Activated gamma-delta T cell (primary cell): ENCODE data around the gene FAM221B.

ENCODE experiments used
- DNase-seq: peaks from one replicate; lab custom pipeline; 2025; lab: John Stamatoyannopoulos, UW
- total RNA-seq, 2 donors: gene quantifications; one replicate each; lab custom pipeline; 2026; lab: John Stamatoyannopoulos, UW

FAM221B gene, protein sequence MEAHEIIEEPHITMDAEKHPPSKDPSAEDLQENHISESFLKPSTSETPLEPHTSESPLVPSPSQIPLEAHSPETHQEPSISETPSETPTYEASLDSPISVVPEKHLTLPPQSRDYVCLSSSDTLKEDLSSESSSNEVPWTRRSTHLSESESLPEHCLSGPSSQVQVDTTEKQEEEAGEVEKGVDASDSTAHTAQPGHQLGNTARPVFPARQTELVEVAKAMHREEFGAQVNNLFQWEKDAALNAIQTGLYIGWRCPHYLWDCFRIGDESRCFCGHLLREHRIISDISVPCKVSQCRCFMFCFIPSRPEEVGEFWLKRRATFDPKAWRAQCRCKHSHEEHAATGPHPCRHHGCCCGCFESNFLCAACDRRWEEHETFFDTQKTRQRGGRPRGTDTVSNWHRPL
- total RNA-seq: 0 reads per million in 2 donors

DNA sequence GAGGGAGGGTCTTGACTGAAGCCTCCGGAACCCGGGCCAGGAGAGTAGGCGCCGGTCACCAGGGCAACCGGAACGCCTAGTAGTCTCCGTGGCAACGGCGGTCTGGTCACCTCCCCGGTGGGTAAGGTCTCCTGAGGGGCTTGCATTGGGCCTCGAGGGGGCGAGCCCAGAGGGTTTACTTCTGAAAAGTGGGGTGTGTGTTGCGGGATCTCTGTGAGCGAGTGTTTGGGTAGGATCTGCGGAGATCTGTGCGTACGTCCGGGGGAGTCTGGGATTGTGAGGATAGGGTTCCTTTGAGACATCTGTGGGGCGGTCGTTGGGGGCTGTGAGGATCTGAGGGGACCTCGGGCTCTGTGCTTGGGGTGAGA is at the start of gene FAM221B:
Gene FAM221B, minus strand, starts transcription at position 17 of the 368 bp plus-strand sequence. CDS start 2,571 bp downstream, outside the sequence.
- DNase-seq: no peak

DNA sequence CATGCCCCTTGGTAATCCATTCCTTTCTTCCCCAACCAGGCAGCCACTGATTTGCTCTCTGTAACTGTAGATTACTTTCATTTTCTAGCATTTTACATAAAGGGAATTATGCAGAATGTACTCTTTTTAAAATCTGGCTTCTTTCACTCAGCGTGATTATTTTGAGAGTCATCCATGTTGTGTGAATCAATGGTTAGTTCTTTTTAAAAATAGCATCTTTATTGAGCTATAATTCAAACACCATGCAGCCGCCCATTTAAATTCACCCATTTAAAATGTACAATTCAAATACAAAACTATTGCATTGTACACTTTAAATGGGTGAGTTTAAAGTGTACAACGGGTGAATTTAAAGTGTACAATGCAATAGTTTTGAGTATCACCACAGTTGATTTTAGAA is 44.0 kb upstream of the FAM221B start:
- DNase-seq: no peak

DNA sequence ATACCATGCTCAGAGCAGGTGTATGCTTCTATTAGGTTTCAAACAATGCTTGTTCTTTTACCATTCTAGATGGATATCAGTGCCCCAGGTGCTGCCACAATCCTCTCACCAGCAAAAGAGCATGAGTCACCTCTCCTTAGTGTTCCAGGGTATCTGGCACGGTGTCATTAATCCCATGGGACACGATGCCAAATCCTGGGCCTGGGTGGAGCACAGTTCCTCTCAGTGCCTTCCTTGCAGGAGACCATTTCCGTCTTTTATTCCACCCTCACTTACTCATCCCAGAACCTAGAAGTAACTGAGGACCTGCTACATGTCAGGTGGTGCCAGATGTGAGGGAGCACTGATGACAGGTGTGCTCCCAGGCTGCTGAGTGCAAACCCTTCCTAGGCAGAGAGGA is 43.0 kb upstream of the FAM221B start:
- no peak for DNase-seq

DNA sequence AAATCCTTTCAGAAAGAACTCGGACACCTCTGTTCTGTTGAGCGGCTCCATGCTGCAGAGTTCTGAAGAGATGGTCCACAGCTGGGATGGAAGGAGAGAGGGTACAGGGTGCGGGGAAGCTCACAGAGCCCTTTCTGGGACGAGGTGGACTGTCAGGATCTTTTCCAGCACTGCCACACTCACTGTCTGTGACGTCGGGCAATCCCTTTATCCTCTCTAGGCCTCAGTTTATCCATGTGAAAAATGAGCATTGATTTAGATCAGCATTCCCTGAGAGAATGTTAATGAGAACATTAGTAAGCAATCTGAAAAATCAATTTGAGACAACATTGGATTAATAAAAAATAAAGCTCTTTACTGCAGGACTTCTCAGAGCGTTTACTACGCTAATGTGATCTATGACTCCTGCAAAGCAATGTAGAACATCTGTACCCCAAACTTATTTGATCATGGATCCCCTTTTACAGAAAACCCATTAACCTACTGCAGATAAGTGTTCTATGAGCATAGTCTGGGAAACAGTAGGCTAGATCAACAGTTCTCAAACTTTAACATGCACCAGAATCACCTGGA is 41.9 kb upstream of the FAM221B start, which contains the start of gene OR13J1:
Gene OR13J1, minus strand, starts transcription at position 51 of the 573 bp plus-strand sequence. Its CDS starts 0 bp downstream, at position 51.
- no peak for DNase-seq

DNA sequence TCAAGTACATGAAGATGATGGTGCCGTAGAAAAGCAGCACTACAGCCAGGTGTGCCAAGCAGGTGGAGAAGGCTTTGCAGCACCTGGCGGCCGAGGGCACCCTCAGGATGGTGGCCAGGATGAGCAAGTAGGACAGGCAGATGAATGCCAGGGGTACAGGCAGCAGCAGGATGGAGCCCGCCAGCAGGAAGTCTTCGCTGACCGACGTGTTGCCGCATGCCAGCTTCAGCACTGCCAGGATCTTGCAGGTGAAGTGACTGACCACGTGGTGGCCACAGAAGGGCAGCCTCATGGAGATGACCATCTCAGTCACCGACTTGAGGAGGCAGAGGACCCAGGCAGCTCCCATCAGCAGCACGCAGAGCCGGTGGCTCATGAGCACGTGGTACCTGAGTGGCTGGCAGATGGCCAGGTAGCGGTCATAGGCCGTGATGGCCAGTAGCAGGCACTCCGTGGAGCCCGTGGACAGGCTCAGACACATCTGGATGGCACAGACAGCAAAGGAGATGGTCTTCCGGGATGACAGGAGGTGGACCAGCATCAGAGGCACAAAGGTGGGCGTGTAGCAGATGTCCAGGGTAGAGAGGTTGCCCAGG is 41.2 kb upstream of the FAM221B start:
- DNase-seq: no peak

DNA sequence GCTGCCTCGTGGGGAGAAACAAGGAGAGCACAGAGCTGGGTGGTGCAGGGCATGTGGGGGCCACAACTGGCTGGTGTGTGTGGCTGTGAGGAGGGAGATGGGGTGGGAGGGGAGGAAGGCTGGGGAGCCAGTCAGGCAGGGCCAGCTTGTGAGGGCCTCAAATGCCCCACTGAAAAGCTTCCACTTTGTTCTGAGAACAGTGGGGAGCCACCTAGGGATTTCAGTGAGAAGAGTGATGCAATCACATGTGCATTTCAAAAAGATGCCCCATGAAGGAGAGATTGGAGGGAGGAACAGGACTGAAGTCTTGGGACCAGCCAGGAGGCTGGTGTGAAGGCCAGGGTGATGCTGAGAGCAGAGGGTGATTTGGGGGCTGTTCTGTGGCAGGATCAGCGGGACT is 40.4 kb upstream of the FAM221B start:
- no peak for DNase-seq

DNA sequence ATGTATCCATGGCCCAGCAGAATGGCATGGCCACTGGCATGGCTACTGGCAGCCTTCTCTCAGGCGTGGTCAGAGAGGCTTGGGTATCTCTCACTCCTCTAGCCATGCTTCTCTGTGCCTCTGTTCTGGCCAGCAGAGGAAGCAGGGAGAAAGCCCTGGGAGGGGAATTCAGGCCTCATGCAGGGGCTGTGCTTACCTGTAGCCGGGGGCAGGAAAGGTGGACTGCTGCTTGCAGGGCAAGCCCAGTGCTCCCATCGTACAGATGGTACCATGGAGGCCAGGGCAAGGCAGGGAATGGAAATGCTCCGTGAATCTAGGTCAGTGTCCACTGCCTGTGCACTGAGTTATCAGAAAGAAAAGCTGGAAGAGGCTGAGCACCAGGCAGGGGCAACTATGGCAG is 39.0 kb upstream of the FAM221B start:
- DNase-seq: no peak

DNA sequence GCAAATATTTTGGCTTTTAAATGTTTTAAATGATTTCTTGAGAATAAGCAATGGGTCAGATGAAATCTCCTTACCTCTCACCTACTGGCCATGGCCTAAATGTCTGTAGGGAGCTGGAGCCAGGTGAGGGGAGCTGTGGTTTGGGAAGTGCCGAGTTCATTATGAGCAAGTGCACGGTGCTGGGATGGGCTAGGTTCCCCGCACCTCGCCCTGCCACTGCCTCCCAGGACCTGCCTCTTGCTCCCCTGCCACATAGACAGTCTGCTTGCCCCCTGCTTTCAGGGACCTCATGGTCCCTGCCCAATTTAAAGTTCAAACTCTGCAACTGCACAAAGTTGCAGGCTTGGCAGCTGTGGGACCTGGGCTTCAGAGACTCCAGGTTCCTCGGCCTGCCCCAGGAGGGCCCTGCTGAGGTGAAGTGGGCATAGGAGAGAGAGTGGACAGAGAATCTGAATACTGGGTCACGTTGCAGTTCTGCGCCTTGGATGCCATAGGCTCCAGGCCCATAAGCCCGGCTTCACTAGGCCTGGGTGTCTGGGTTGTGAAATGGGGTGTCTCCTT is 36.2 kb upstream of the FAM221B start:
- no peak for DNase-seq

DNA sequence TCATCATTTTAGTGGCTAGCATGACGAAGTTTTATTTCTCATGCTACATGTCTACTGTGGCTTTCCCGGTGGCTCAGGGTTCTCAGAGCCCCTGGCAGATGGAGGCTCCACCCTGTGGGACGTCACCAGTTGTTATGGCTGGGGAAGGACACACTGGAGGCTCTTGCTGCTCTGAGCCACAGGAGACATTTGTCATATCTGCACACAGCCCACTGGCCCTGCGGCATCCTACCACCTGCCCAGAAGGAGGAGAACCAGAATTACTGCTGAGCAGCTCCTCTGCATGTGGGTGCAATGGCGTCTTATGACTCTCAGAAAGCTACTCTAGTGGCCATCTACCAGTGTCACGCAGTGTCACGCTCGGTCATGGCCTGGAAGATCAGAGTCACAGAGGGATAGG is 35.1 kb upstream of the FAM221B start:
- no peak for DNase-seq

DNA sequence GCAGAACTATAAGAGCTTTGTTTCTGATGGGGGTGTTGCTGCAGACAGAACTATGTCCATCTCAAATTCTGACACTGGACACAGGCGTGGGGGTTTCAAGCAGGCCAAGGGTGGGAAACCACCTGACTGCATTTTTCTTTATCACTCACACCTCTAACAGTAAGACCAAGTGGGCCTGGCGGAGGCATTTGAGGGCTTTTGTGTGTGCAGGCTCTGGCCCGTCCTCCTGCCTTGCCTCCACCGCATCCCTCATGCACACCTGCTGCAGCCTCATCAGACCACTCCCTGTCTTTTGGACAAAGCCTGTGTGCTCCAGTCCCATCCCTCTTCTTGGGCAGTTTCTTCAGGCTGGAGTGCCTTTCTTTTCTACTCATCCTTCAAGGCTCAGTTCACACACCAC is 33.8 kb upstream of the FAM221B start:
- no peak for DNase-seq

DNA sequence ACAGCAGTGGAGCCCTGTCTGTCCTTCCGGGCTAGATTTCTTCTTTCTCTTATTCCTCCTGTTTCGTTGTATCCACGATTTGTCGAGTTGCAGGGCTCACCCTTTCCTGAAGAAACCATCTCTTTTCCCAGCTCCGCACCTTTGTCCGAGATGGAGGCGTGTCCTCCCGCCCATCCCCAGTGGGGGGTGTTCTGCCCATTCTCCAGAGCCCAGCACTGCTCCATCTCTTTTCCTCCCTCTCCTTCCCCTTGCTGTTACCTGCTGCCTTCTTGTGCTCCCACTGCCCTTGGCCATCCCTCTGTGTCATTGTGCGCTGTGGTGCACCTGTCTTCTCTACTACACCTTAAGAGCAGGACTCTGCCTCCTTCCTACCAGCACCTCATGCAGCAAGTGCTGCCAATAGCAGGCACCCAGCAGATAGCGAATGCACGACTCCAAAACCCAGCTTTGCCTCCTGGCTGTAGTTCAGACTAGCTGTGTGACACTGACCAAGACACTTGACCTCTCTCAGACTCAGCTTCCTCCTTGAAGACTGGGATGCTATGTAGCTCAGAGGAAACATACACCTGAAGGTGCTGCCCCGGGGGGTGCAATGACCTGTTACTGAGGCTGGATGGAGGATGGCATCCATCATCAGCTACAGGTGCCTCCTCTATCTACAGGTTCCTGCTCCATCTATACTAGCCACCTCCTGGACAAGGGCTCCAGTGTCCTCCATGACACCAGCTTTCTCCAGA is 32.8 kb upstream of the FAM221B start:
- DNase-seq: no peak

DNA sequence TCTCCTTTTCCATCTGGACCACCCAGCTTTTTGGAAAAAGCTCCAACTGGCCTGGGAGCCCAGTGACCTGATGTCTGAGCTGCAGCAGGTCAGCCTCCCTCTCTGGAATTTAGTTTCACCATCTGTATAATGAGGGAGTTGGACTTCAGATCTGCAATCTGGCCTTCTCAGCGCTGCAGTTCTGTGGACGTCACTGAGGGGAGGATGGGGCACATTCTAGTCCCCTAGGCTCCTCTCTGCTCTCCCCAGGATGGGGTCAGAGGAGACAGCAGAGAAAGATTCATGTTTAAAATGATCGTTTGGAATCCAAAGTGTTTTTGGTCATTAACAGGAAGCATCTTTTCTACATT is 31.4 kb upstream of the FAM221B start:
- no peak for DNase-seq

DNA sequence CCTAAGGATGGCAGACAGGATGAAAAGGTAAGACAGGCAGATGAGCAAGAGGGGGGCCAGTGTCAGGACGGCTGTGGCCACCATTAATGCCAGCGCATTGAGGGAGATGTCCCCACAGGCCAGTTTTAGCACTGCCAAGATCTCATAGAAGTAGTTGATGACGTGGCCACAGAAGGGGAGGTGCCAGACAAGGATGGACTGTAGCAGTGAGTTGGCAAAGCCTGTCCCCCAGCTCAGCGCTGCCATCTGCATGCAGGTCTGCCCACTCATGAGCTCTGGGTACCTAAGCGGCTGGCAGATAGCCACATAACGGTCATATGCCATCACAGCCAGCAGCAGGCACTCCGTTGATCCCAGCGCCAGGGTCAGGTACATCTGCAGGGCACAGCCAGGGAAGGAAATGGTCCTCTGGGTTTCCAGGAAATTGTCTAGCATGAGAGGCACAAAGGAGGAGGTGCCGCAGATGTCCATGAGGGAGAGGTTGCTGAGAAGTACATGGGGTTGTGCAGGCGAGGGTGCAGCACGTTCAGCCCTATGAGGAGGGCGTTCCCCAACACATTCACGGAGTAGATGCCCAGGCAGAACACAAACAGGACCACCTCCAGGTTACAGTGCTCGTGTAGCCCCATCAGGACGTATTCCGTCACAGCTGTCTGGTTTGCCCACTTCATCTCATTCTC is 30.9 kb upstream of the FAM221B start:
- no peak for DNase-seq

DNA sequence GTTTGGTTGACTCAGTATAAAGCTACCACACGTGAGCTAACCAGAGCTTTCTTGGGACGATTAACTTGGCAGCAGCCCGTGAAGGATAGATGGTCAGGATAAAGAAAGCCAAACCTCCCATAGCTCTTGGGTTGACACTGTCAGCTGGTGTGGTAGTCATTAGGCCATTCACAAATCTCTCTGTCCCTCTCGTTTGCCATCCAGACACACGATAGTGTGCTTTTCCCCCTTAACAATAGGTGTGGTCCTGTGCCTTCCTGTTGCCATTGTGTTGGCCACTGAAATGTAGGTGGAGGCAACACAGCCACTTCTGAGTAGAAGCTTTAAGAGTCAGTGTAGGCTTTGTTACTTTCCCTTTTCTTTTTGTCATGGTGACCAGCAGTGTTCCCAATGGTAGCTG is 29.9 kb upstream of the FAM221B start:
- DNase-seq: no peak

DNA sequence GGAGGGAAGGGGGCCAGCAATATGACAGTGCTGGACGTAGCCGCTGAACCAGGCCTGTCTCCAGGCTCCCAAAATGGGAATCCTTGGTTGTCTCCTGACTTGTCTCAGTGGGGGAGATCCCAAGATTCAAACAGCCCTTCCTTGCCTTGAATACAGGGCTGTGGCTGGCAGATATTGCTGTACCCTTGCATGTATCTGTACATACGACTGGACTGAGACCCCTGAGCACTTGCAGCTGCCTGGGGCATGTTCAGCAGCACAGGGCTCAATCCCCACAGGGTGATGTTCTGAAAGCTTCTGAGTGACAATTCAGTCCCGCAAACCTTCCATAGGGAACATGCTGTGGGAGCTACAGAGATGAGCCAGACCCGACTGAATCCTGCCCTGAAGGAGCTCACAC is 28.4 kb upstream of the FAM221B start:
- no peak for DNase-seq

DNA sequence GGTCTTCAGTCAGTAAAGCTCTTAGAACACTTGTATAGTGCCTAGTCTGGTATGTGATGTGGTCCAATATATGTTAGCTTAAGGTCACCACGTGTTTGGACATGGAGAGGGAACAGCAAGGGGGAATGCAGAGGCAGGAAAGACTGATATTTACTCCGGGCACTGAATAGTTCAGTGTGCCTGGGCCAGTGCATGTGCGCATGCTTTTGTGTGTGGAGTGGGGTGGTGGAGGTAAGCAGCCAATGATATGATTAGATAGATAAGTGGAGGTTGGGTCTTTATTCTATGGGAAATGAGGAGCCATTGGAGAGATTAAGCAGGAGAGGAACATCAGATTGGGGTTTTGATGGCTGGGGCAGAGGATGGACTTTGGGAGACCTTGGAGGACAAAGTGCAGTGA is 27.7 kb upstream of the FAM221B start:
- DNase-seq: no peak

DNA sequence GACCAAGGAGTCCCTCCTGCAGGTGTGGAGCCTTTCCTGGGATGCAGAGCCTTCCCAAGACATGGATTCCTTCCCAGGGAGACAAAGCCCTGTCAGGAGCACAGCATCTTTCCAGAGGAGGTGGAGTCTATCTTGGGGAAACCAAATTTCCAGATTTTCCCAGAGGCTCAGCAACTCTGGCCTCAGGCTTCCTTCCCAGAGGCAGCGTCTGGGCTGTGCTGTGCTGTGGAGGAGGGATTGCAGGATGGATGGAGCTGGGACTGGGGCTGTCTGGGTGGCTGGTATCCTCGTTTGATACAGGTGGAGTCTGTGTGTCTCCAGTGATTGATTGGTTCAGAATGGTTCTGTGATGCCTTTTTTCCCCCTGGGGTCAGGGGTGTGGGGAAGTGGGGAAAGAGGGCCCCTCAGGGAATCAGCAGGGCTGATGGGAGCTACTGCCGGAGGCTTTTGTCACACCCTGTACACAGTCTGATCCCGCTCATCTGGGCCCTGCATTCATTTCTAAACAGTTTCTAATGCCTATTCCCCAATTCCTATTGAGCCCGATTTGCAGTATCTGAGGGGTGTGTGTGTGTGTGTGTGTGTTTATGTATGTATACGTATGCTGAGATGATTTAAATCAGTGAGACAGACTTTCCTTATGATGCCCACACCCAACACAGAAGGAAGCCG is 25.7 kb upstream of the FAM221B start:
- no peak for DNase-seq

DNA sequence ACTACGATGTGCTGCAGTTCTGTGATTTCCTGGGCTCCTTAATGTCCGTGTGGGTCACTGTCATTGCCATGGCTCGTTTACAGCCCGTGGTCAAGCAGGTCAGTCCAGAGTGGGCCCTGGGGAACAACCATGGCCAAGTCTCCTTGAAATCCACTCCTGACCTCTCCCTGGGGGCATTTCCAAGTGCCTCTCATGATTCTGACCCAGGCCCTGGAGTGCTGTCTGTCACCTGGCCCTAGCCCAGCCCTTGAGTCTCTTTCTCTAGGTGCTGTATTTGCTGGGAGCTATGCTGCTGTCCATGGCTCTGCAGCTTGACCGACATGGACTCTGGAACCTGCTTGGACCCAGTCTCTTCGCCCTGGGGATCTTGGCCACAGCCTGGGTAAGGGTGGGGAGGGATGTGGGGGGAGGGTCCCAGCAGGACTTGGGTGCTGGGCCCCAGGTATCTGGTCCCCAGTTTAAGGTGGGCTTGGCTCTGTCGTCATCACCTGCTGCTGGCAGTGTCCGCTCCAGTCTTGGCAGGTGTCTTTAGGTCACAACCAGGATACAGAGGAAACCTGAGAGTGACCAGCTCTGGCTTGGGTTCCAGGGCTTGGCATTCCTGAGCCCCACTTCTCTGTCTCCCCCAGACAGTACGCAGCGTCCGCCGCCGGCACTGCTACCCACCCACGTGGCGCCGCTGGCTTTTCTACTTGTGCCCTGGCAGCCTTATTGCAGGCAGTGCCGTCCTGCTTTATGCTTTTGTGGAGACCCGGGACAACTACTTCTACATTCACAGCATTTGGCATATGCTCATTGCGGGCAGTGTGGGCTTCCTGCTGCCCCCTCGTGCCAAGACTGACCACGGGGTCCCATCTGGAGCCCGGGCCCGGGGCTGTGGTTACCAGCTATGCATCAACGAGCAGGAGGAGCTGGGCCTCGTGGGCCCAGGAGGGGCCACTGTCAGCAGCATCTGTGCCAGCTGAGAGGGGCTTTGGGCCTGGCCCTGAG is 24.6 kb upstream of the FAM221B start:
- no peak for DNase-seq

DNA sequence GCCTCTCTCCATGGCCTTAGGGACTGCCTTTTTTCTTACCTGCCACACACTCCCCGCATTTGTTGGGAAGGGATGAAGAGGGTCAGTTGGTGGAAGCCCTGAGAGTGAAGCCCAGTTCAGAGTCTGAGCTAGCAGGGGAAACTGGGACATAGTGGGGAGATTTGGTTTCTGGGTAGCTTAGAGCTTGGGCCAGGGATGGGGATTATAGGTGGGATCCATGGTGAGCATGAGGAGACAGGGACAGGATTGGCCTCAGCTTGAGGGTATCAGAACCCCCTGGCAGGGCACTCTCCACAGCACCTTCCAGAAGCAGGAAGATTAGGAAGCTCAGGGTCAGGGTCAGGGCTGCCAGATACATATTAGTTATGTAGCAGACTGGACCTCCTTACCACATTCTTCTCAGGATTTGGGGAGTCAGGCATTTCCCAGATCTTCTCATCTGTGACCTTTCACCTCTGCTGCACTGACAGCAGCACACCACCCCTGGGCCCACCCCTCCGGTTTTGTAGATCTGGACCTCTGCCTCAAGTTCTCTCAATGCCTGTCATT is 23.8 kb upstream of the FAM221B start:
- DNase-seq: no peak
